SK-N-SH treated with all-trans-retinoic acid at 6 μM for 48 hours (cell line): ENCODE results near the gene DNMT3A.

ENCODE experiments used
- ATAC-seq: fragments of 200-7000 bp; cut with Tn5 transposase; 3 replicates; pipeline ENCODE4 v1.9.1; 2020; ENCODE audit warnings: mild to moderate bottlenecking, moderate library complexity
- ARNTL ChIP-seq: fragments of 450-650 bp; formaldehyde crosslinking; IDR thresholded peaks from 2 replicates; pipeline ENCODE4 v1.5.0; 2020; ENCODE audit warnings: low read depth, mild to moderate bottlenecking, moderate library complexity, borderline replicate concordance
- BACH2 ChIP-seq: fragments of 250-450 bp; sonication (Bioruptor Pico); IDR thresholded peaks from 2 replicates; pipeline ENCODE4 v1.9.0; 2021; ENCODE audit warnings: mild to moderate bottlenecking, borderline replicate concordance
- CSDC2 ChIP-seq: fragments of 250-450 bp; sonication (Bioruptor Pico); IDR thresholded peaks from 2 replicates; pipeline ENCODE4 v1.5.0; 2020; ENCODE audit warnings: mild to moderate bottlenecking, moderate library complexity
- ESRRG ChIP-seq: fragments of 250-450 bp; sonication (Bioruptor Pico); IDR thresholded peaks from 2 replicates; pipeline ENCODE4 v1.6.1; 2021; ENCODE audit warnings: mild to moderate bottlenecking
- GLIS3 ChIP-seq: fragments of 250-450 bp; sonication (Bioruptor Pico); IDR thresholded peaks from 2 replicates; pipeline ENCODE4 v1.5.0; 2020; ENCODE audit warnings: mild to moderate bottlenecking, moderate library complexity
- ISL1 ChIP-seq: fragments of 250-450 bp; sonication (Bioruptor Pico); IDR thresholded peaks from 2 replicates; pipeline ENCODE4 v2.1.2; 2022; ENCODE audit warnings: mild to moderate bottlenecking, moderate library complexity
- PPARA ChIP-seq: fragments of 250-450 bp; sonication (Bioruptor Pico); IDR thresholded peaks from 2 replicates; pipeline ENCODE4 v1.5.0; 2020; ENCODE audit warnings: mild to moderate bottlenecking, borderline replicate concordance
- RARB ChIP-seq: fragments of 250-450 bp; sonication (Bioruptor Pico); IDR thresholded peaks from 2 replicates; pipeline ENCODE4 v1.8.0; 2021; ENCODE audit warnings: mild to moderate bottlenecking, moderate library complexity
- SNAI2 ChIP-seq: fragments of 250-450 bp; sonication (Bioruptor Pico); IDR thresholded peaks from 2 replicates; pipeline ENCODE4 v1.5.0; 2020; ENCODE audit warnings: mild to moderate bottlenecking, moderate library complexity
- TCF4 ChIP-seq: fragments of 250-450 bp; sonication (Bioruptor Pico); IDR thresholded peaks from 2 replicates; pipeline ENCODE4 v1.8.0; 2021; ENCODE audit warnings: mild to moderate bottlenecking, moderate library complexity, borderline replicate concordance
- TOX ChIP-seq: fragments of 250-450 bp; sonication (Bioruptor Pico); IDR thresholded peaks from 2 replicates; pipeline ENCODE4 v1.8.0; 2021; ENCODE audit warnings: mild to moderate bottlenecking, moderate library complexity, borderline replicate concordance
- ZC3H10 ChIP-seq: fragments of 250-450 bp; sonication (Bioruptor Pico); IDR thresholded peaks from 2 replicates; pipeline ENCODE4 v1.5.1; 2021; ENCODE audit warnings: mild to moderate bottlenecking, moderate library complexity
- ZFP3 ChIP-seq: fragments of 250-450 bp; sonication (Bioruptor Pico); IDR thresholded peaks from 2 replicates; pipeline ENCODE4 v1.5.0; 2020; ENCODE audit warnings: mild to moderate bottlenecking, moderate library complexity
- ZNF565 ChIP-seq: fragments of 450-650 bp; formaldehyde crosslinking; conservative IDR thresholded peaks from 2 replicates; pipeline ENCODE4 v1.5.0; 2020; ENCODE audit warnings: low read depth, mild to moderate bottlenecking, moderate library complexity
- ZNF70 ChIP-seq: fragments of 450-650 bp; formaldehyde crosslinking; IDR thresholded peaks from 2 replicates; pipeline ENCODE4 v1.5.0; 2020; ENCODE audit warnings: mild to moderate bottlenecking, moderate library complexity
- ZNF8 ChIP-seq: fragments of 450-650 bp; formaldehyde crosslinking; IDR thresholded peaks from 2 replicates; pipeline ENCODE4 v1.5.0; 2020; ENCODE audit warnings: mild to moderate bottlenecking, moderate library complexity
- TF ChIP-seq, protein P1 (sequence below): fragments of 250-450 bp; sonication (Bioruptor Pico); IDR thresholded peaks from 2 replicates; pipeline ENCODE4 v1.5.1; 2020; ENCODE audit warnings: low read depth, mild to moderate bottlenecking, moderate library complexity
- TF ChIP-seq, protein P2 (sequence below): fragments of 250-450 bp; sonication (Bioruptor Pico); IDR thresholded peaks from 2 replicates; pipeline ENCODE4 v1.5.1; 2021; ENCODE audit warnings: mild to moderate bottlenecking, moderate library complexity
- TF ChIP-seq, protein P3 (sequence below): fragments of 250-450 bp; sonication (Bioruptor Pico); IDR thresholded peaks from 2 replicates; pipeline ENCODE4 v1.8.0; 2020; ENCODE audit warnings: mild to moderate bottlenecking, moderate library complexity, borderline replicate concordance
- TF ChIP-seq, protein P4 (sequence below): fragments of 250-450 bp; sonication (Bioruptor Pico); IDR thresholded peaks from 2 replicates; pipeline ENCODE4 v1.5.0; 2020; ENCODE audit warnings: mild to moderate bottlenecking, moderate library complexity

The DNMT3A gene

DNA sequence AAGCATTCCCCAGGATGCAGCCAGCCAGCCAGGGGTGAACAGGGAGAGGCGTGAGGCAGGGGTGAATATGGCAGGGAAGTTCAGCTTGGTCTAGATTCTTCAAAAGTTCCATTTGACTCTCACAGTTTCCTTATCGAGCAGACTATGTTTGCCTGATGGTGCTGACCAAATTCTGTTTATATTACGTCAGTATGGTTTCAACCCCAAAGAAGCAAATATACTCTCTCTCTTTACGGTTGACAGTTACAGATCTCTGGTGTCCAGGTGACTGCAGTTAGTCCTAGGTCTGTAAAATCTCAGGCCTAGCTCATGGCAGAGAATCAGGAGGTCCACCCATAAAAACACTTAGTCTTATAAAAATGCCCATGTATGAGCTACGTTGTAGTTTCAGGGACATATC is 38.3 kb upstream of the DNMT3A start:
- TF ChIP-seq ZNF8 (CRISPR knock-in tag) (no peak), PPARA (CRISPR knock-in tag) (no peak), CSDC2 (CRISPR knock-in tag) (no peak), TCF4 (CRISPR knock-in tag) (no peak), ISL1 (CRISPR knock-in tag) (no peak), GLIS3 (CRISPR knock-in tag) (no peak), ZFP3 (no peak)
- TF ChIP-seq, protein P1, sequence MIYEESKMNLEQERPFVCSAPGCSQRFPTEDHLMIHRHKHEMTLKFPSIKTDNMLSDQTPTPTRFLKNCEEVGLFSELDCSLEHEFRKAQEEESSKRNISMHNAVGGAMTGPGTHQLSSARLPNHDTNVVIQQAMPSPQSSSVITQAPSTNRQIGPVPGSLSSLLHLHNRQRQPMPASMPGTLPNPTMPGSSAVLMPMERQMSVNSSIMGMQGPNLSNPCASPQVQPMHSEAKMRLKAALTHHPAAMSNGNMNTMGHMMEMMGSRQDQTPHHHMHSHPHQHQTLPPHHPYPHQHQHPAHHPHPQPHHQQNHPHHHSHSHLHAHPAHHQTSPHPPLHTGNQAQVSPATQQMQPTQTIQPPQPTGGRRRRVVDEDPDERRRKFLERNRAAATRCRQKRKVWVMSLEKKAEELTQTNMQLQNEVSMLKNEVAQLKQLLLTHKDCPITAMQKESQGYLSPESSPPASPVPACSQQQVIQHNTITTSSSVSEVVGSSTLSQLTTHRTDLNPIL (CRISPR knock-in tag), result no peak
- TF ChIP-seq, protein P2, sequence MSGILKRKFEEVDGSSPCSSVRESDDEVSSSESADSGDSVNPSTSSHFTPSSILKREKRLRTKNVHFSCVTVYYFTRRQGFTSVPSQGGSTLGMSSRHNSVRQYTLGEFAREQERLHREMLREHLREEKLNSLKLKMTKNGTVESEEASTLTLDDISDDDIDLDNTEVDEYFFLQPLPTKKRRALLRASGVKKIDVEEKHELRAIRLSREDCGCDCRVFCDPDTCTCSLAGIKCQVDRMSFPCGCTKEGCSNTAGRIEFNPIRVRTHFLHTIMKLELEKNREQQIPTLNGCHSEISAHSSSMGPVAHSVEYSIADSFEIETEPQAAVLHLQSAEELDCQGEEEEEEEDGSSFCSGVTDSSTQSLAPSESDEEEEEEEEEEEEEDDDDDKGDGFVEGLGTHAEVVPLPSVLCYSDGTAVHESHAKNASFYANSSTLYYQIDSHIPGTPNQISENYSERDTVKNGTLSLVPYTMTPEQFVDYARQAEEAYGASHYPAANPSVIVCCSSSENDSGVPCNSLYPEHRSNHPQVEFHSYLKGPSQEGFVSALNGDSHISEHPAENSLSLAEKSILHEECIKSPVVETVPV (CRISPR knock-in tag), result no peak
- TF ChIP-seq, protein P3, sequence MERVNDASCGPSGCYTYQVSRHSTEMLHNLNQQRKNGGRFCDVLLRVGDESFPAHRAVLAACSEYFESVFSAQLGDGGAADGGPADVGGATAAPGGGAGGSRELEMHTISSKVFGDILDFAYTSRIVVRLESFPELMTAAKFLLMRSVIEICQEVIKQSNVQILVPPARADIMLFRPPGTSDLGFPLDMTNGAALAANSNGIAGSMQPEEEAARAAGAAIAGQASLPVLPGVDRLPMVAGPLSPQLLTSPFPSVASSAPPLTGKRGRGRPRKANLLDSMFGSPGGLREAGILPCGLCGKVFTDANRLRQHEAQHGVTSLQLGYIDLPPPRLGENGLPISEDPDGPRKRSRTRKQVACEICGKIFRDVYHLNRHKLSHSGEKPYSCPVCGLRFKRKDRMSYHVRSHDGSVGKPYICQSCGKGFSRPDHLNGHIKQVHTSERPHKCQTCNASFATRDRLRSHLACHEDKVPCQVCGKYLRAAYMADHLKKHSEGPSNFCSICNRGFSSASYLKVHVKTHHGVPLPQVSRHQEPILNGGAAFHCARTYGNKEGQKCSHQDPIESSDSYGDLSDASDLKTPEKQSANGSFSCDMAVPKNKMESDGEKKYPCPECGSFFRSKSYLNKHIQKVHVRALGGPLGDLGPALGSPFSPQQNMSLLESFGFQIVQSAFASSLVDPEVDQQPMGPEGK, result no peak
- ATAC-seq, result no peak

DNA sequence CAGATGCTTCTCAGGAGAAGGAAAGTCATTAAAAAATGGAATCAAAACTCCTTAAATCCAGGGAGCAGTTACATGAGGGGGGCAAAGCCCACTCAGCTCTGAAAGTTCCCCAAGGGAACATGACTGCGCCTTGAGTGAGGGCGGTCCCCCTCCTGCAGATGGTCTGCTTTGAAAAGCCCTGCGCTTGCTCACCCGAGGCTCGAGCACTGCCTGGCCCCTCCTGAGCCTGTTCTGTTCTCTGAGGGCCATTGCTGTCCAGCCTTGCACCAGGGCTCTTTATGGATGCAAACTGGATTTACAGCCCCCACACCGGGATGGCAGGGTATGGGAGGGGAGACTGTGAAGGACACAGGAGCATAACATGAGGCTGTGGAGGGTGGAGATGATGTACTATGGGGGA is 37.8 kb upstream of the DNMT3A start:
- no peak for TF ChIP-seq CSDC2 (CRISPR knock-in tag)
- TF ChIP-seq ZNF565 (CRISPR knock-in tag), result no peak
- TF ChIP-seq ZNF70 (CRISPR knock-in tag), result no peak
- no peak for TF ChIP-seq RARB (CRISPR knock-in tag)
- TF ChIP-seq, protein P3, result no peak
- no peak for TF ChIP-seq ESRRG (CRISPR knock-in tag)
- TF ChIP-seq, protein P1 (CRISPR knock-in tag), result no peak
- no peak for TF ChIP-seq BACH2 (CRISPR knock-in tag)
- TF ChIP-seq TOX, result no peak
- no peak for TF ChIP-seq GLIS3 (CRISPR knock-in tag)
- TF ChIP-seq ZNF8 (CRISPR knock-in tag), result no peak
- ATAC-seq, result no peak

DNA sequence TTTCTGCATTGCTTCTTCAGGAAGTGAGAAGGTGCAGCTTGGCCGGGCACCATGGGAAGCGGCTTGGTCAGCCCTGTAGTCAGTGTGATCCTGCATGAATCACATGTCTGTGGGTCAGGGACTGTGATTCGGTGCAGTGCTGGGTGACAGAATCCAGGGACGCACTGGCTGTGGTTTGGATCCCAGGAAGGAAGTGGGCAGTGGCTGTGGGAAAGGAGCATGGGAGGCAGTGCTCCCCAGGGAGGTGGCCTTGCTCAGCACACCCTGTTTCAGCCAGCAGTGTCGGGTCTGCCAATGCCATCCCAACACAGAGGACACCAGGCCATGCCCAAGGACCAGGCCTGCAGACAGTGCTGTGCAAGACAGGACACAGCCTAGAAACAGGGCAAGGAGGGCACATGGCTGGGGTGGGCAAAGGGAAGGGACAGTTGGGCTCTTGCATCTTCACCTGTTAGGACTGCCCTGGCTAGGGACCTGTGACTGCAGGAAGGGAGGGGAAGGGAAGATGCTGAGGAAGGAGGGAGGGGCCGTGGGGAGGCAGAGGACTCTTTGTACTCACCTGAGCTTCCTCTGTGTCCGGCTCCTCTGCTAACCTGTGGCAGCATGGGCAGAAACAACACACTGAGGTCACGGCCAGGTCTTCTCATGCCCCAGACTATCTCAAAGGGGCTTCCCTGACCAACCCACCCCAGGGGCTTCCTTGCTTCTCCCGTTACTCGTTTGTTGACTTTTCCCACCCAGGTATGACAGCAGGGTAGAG is 37.2 kb upstream of the DNMT3A start:
- no peak for TF ChIP-seq ARNTL (CRISPR knock-in tag)
- TF ChIP-seq ZNF8 (CRISPR knock-in tag), result no peak
- TF ChIP-seq ESRRG (CRISPR knock-in tag), result no peak
- no peak for ATAC-seq

DNA sequence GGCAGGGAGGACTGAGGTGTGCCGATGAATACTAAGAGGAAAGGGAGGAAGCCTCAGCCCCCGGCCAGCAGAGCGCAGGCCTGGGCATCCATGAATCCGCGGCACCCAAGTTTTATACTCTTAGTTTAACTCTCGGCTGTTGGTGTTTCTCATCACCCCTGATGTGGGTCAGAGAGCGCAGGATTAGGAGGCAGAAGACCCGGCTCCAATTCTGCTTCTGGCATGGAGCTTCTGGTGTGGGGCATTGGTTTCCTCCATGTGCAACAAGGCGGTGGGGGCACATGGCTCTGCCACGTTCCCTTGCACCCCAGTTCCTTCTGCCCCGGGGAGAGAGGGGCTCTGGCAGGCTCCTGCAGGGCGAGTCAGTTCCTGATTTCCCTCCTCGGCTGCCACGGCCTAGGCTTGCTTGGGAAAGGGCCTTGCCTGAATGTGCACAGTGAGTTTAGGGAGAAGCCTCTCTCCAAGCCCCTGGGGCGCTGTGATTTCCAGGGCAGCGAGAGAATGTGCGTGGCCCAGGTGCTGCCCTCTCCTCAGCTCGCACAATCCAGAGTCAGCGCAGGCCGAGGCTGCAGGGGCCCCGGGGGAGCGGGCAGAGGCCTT is 36.2 kb upstream of the DNMT3A start:
- ATAC-seq, result no peak
- TF ChIP-seq ZC3H10 (CRISPR knock-in tag) (no peak), ARNTL (CRISPR knock-in tag) (no peak), SNAI2 (no peak), TCF4 (CRISPR knock-in tag) (no peak), PPARA (CRISPR knock-in tag) (no peak), ZFP3 (no peak), ZNF70 (CRISPR knock-in tag) (no peak)
- TF ChIP-seq, protein P2 (CRISPR knock-in tag), result no peak
- TF ChIP-seq, protein P4, sequence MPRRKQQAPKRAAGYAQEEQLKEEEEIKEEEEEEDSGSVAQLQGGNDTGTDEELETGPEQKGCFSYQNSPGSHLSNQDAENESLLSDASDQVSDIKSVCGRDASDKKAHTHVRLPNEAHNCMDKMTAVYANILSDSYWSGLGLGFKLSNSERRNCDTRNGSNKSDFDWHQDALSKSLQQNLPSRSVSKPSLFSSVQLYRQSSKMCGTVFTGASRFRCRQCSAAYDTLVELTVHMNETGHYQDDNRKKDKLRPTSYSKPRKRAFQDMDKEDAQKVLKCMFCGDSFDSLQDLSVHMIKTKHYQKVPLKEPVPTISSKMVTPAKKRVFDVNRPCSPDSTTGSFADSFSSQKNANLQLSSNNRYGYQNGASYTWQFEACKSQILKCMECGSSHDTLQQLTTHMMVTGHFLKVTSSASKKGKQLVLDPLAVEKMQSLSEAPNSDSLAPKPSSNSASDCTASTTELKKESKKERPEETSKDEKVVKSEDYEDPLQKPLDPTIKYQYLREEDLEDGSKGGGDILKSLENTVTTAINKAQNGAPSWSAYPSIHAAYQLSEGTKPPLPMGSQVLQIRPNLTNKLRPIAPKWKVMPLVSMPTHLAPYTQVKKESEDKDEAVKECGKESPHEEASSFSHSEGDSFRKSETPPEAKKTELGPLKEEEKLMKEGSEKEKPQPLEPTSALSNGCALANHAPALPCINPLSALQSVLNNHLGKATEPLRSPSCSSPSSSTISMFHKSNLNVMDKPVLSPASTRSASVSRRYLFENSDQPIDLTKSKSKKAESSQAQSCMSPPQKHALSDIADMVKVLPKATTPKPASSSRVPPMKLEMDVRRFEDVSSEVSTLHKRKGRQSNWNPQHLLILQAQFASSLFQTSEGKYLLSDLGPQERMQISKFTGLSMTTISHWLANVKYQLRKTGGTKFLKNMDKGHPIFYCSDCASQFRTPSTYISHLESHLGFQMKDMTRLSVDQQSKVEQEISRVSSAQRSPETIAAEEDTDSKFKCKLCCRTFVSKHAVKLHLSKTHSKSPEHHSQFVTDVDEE (CRISPR knock-in tag), result no peak
